ENCODE data around the gene MYO7B. TPM values are rescaled to one million over a fixed set of nuclear protein-coding genes. Genes with fewer than 3 reads are reported as not detected.

The MYO7B gene
- total and polyA plus RNA-seq, 2 donors (not counting 1 experiment from before 2014, with no cell fraction given): 5.0 to 68.2 TPM

DNA sequence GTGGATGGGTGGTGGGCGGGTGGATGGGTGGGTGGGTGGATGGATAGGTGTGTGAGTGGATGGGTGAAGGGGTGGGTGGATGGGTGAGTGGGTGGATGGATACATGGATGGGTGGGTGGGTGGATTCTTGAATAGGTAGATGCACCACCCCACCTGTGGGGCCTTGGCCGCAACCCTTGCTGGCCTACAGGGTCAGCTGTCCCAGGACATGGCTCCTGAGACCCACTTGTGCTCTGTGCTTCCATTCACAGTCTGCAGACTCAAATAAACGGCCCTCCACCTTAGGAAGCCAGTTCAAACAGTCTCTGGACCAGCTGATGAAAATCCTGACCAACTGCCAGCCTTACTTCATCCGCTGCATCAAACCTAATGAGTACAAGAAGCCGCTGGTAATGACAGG lies 54.4 kb downstream of the MYO7B start:
- no peak for DNase-seq
- no peaks in the 10 kb centered on the region for H3K9me3 Mint-ChIP-seq (ENCODE audit: insufficient read depth)
- Histone ChIP-seq H3K79me2 (ENCODE audit: control insufficient read depth, insufficient read depth, low read length) (no peaks in the 10 kb centered on the region), H3K4me2 (replicated peaks; ENCODE audit: low read depth, low read length, poor library complexity, severe bottlenecking) (no peak overlapping the region), H3K9me3 (ENCODE audit: control extremely low read depth in 1 of 3, control insufficient read depth in 2 of 3, insufficient read depth in 1 of 3, low read length in 2 of 3) (peaks cover 0 to 4% (median 0%) of the 10 kb centered on the region in 3 donors), H3K9ac (ENCODE audit: low read length) (no peak overlapping the region), H2AFZ (ENCODE audit: insufficient read depth, low read depth, low read length, poor library complexity, severe bottlenecking) (no peak overlapping the region), H3K36me3 (replicated peaks in 1 of 2; ENCODE audit: control extremely low read depth in 1 of 2, control insufficient read depth in 1 of 2, extremely low read depth in 1 of 2, insufficient read depth in 2 of 2, low read length in 1 of 2) (no peaks in the 10 kb centered on the region), H4K20me1 (ENCODE audit: control insufficient read depth, insufficient read depth, low read length, poor library complexity, severe bottlenecking) (no peaks in the 10 kb centered on the region), H3K27ac (ENCODE audit: low read length in 2 of 2) (no peak overlapping the region), H3K4me3 (ENCODE audit: control extremely low read depth in 1 of 5, extremely low read depth in 1 of 5, insufficient read depth in 1 of 5, low read depth in 2 of 5, low read length in 4 of 5) (no peak overlapping the region), H3K4me1 (ENCODE audit: control insufficient read depth in 2 of 2, insufficient read depth in 2 of 2, low read length in 2 of 2) (peaks cover 9 to 21% of the 10 kb centered on the region in 2 donors), H3K27me3 (replicated peaks in 1 of 4; ENCODE audit: control extremely low read depth in 1 of 4, control insufficient read depth in 3 of 4, insufficient read depth in 4 of 4, low read length in 3 of 4) (peaks cover 0 to 2% (median 0%) of the 10 kb centered on the region in 4 experiments)
- H3K27ac Mint-ChIP-seq: no peak overlapping the region
- ATAC-seq (ENCODE audit: low read depth): no peak
- TF ChIP-seq, protein P1, sequence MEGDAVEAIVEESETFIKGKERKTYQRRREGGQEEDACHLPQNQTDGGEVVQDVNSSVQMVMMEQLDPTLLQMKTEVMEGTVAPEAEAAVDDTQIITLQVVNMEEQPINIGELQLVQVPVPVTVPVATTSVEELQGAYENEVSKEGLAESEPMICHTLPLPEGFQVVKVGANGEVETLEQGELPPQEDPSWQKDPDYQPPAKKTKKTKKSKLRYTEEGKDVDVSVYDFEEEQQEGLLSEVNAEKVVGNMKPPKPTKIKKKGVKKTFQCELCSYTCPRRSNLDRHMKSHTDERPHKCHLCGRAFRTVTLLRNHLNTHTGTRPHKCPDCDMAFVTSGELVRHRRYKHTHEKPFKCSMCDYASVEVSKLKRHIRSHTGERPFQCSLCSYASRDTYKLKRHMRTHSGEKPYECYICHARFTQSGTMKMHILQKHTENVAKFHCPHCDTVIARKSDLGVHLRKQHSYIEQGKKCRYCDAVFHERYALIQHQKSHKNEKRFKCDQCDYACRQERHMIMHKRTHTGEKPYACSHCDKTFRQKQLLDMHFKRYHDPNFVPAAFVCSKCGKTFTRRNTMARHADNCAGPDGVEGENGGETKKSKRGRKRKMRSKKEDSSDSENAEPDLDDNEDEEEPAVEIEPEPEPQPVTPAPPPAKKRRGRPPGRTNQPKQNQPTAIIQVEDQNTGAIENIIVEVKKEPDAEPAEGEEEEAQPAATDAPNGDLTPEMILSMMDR (IDR thresholded peaks at IDR 0.05): no peak
- no peak for TF ChIP-seq EZH2 (IDR thresholded peaks at IDR 0.05; ENCODE audit: borderline replicate concordance, insufficient read depth, low read depth, low read length, poor library complexity, severe bottlenecking)
- 92% methylated on average over 4 of the region's 5 CpGs for WGBS (ENCODE audit: insufficient coverage)
- H3K27me3 Mint-ChIP-seq: no peaks in the 10 kb centered on the region
- intact Hi-C loops (cut with micrococcal nuclease): loop anchor here (2.0 kb wide), 1 partner anchor 51 kb away; no protein-coding TSS in a partner anchor
- ChIA-PET POLR2A (no interaction called here), CTCF (interaction anchor here (0.9 to 7.2 kb wide), 5 partner anchors 16 to 221 kb away, joined by 3 to 553 read pairs (median 19); partner anchors contain the start of genes GPR17, LIMS2 and WDR33)
- H3K4me1 Mint-ChIP-seq: peaks cover 19% of the 10 kb centered on the region
- H3K4me3 Mint-ChIP-seq: no peak overlapping the region

DNA sequence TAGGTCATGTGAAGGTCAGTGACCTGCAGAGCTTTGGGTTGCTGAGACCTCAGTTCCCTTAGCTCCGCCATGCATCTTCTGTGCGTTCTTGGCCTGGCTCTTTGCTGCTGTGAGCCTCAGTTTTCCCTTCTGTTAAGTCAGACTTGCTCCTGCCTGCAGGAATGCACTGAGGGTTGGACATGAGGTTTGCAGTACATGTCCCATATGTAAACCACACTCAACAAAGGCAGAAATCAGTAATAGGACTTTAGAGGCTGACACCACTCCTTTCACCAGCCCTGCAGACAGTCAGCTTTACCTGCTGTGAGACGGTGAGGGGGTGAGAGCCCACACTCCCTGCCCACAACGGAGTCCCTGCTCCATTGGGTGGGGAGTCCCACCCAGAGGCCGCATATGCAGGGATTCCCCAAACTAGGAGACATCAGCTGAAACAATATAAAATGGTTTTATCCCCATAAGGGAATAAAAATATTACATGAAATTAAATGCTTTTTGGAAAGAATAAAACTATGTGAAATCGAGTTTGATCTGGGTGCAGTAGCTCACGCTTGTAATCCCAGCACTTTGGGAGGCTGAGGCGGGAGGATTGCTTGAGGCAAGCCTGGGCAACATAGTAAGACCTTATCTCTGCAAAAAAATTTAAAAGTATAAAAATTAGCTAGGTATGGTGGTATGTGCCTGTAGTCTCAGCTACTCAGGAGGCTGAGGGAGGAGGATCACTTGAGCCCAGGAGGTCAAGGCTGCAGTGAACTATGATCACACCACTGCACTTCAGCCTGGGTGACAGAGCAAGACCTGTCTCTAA lies 55.1 kb downstream of the MYO7B start:
- no peaks in the 10 kb centered on the region for H3K9me3 Mint-ChIP-seq (ENCODE audit: insufficient read depth)
- no peaks in the 10 kb centered on the region for H3K36me3 ChIP-seq (replicated peaks in 1 of 2; ENCODE audit: control extremely low read depth in 1 of 2, control insufficient read depth in 1 of 2, extremely low read depth in 1 of 2, insufficient read depth in 2 of 2, low read length in 1 of 2)
- H3K27me3 ChIP-seq (replicated peaks in 1 of 4; ENCODE audit: control extremely low read depth in 1 of 4, control insufficient read depth in 3 of 4, insufficient read depth in 4 of 4, low read length in 3 of 4): peaks cover 0 to 2% (median 0%) of the 10 kb centered on the region in 4 experiments
- WGBS (ENCODE audit: insufficient coverage): 92% methylated on average over 2 of the region's 8 CpGs
- H3K9ac ChIP-seq (ENCODE audit: low read length): no peak overlapping the region
- H3K27ac ChIP-seq (ENCODE audit: low read length in 2 of 2): no peak overlapping the region
- H3K9me3 ChIP-seq (ENCODE audit: control extremely low read depth in 1 of 3, control insufficient read depth in 2 of 3, insufficient read depth in 1 of 3, low read length in 2 of 3): peaks cover 0 to 4% (median under 1%) of the 10 kb centered on the region in 3 donors
- no peaks in the 10 kb centered on the region for H3K27me3 Mint-ChIP-seq
- POLR2A ChIA-PET: interaction anchor here (0.6 to 2.1 kb wide), 5 partner anchors 15 to 111 kb away, joined by 3 to 13 read pairs (median 4); partner anchors contain the start of gene SFT2D3
- H2AFZ ChIP-seq (ENCODE audit: insufficient read depth, low read depth, low read length, poor library complexity, severe bottlenecking): no peak overlapping the region
- TF ChIP-seq, protein P1 (IDR thresholded peaks at IDR 0.05): no peak
- no peak for TF ChIP-seq EZH2 (IDR thresholded peaks at IDR 0.05; ENCODE audit: borderline replicate concordance, insufficient read depth, low read depth, low read length, poor library complexity, severe bottlenecking)
- no peaks in the 10 kb centered on the region for H4K20me1 ChIP-seq (ENCODE audit: control insufficient read depth, insufficient read depth, low read length, poor library complexity, severe bottlenecking)
- H3K79me2 ChIP-seq (ENCODE audit: control insufficient read depth, insufficient read depth, low read length): no peaks in the 10 kb centered on the region
- no peak for ATAC-seq (ENCODE audit: low read depth)
- intact Hi-C loops (cut with micrococcal nuclease): loop anchor here (1.0 to 2.0 kb wide), 4 partner anchors 50 to 111 kb away; partner anchors contain the start of gene SFT2D3
- CTCF ChIA-PET: interaction anchor here (0.6 to 7.2 kb wide), 58 partner anchors 7 to 509 kb away, joined by 3 to 553 read pairs (median 5); partner anchors contain the start of genes GPR17, IWS1, LIMS2 and SFT2D3
- H3K4me3 ChIP-seq (ENCODE audit: control extremely low read depth in 1 of 5, extremely low read depth in 1 of 5, insufficient read depth in 1 of 5, low read depth in 2 of 5, low read length in 4 of 5): no peak overlapping the region
- peaks cover 26% of the 10 kb centered on the region for H3K4me1 Mint-ChIP-seq
- no peak overlapping the region for H3K4me2 ChIP-seq (replicated peaks; ENCODE audit: low read depth, low read length, poor library complexity, severe bottlenecking)
- H3K4me3 Mint-ChIP-seq: no peak overlapping the region
- no peak overlapping the region for H3K27ac Mint-ChIP-seq
- DNase-seq: no peak
- peaks cover 10 to 23% of the 10 kb centered on the region in 2 donors for H3K4me1 ChIP-seq (ENCODE audit: control insufficient read depth in 2 of 2, insufficient read depth in 2 of 2, low read length in 2 of 2)

Measured in B cell (primary cell).